Trophoblast cell (in vitro differentiated cells and primary cell): Measurements from ENCODE around the gene MOB1B.

ENCODE experiments used
- DNase-seq, 2 donors: peaks; one replicate each; pipeline ENCODE4 v3.0.0-alpha.2; 2016
- H2AFZ ChIP-seq: 2 replicates; pipeline ENCODE4 v1.6.1; 2013; ENCODE audit warnings: low read length, moderate library complexity, mild to moderate bottlenecking; ENCODE audit not compliant: insufficient read depth, poor library complexity
- H2AK5ac ChIP-seq: 2 replicates; pipeline ENCODE4 v1.6.1; 2013; ENCODE audit warnings: mild to moderate bottlenecking, low read length
- H2BK120ac ChIP-seq: 2 replicates; pipeline ENCODE4 v1.6.1; 2013; ENCODE audit warnings: low read length, mild to moderate bottlenecking, moderate library complexity; ENCODE audit not compliant: insufficient read depth, poor library complexity
- H2BK12ac ChIP-seq: 2 replicates; pipeline ENCODE4 v1.6.1; 2013; ENCODE audit warnings: mild to moderate bottlenecking, low read length, moderate library complexity
- H2BK5ac ChIP-seq: 2 replicates; pipeline ENCODE4 v1.6.1; 2013; ENCODE audit warnings: low read length, low read depth, moderate library complexity, mild to moderate bottlenecking; ENCODE audit not compliant: poor library complexity
- H3K14ac ChIP-seq: 2 replicates; pipeline ENCODE4 v1.6.1; 2013; ENCODE audit warnings: mild to moderate bottlenecking, low read length
- H3K18ac ChIP-seq: 2 replicates; pipeline ENCODE4 v1.6.1; 2013; ENCODE audit warnings: mild to moderate bottlenecking, low read length
- H3K23ac ChIP-seq: 2 replicates; pipeline ENCODE4 v1.6.1; 2013; ENCODE audit warnings: low read length
- H3K27ac ChIP-seq: 2 replicates; pipeline ENCODE4 v1.5.1; 2013; ENCODE audit warnings: low read depth, mild to moderate bottlenecking, inconsistent platforms, low read length, moderate library complexity
- H3K27me3 ChIP-seq: 2 replicates; pipeline ENCODE4 v1.6.1; 2013; ENCODE audit warnings: inconsistent platforms, mild to moderate bottlenecking, low read length, moderate library complexity; ENCODE audit not compliant: insufficient read depth
- H3K36me3 ChIP-seq, 2 experiments: 1 replicate in 1 of 2; 2 replicates in 1 of 2; pipeline ENCODE4 v1.6.1; 2013; ENCODE audit warnings: low read length in 2 of 2, mild to moderate bottlenecking in 2 of 2, moderate library complexity in 1 of 2; ENCODE audit not compliant: insufficient read depth in 2 of 2, control insufficient read depth in 1 of 2
- H3K4ac ChIP-seq: 2 replicates; pipeline ENCODE4 v1.6.1; 2013; ENCODE audit warnings: low read depth, mild to moderate bottlenecking, low read length, moderate library complexity
- H3K4me1 ChIP-seq, 2 experiments: 1 replicate in 1 of 2; 2 replicates in 1 of 2; pipeline ENCODE4 v1.6.1; 2013; ENCODE audit warnings: low read length in 2 of 2, mild to moderate bottlenecking in 2 of 2, moderate library complexity in 1 of 2; ENCODE audit not compliant: insufficient read depth in 2 of 2, control insufficient read depth in 1 of 2
- H3K4me2 ChIP-seq: 2 replicates; pipeline ENCODE4 v1.6.1; 2013; ENCODE audit warnings: inconsistent platforms, mild to moderate bottlenecking, low read length, moderate library complexity
- H3K4me3 ChIP-seq: 2 replicates; pipeline ENCODE4 v1.5.1; 2013; ENCODE audit warnings: mild to moderate bottlenecking, low read depth, low read length, inconsistent platforms
- H3K79me1 ChIP-seq: one replicate; pipeline ENCODE4 v1.6.1; 2013; ENCODE audit warnings: low read length
- H3K79me2 ChIP-seq: 2 replicates; pipeline ENCODE4 v1.6.1; 2013; ENCODE audit warnings: low read length, mild to moderate bottlenecking; ENCODE audit not compliant: control insufficient read depth, insufficient read depth, poor library complexity
- H3K9ac ChIP-seq: 2 replicates; pipeline ENCODE4 v1.6.1; 2013; ENCODE audit warnings: mild to moderate bottlenecking, low read length
- H3K9me3 ChIP-seq: 2 replicates; pipeline ENCODE4 v1.6.1; 2013; ENCODE audit warnings: low read depth, mild to moderate bottlenecking, control low read depth, inconsistent platforms, low read length; ENCODE audit not compliant: insufficient read depth
- H4K12ac ChIP-seq: 2 replicates; pipeline ENCODE4 v1.6.1; 2013; ENCODE audit warnings: low read depth, mild to moderate bottlenecking, low read length, moderate library complexity
- H4K8ac ChIP-seq: 2 replicates; pipeline ENCODE4 v1.6.1; 2013; ENCODE audit warnings: low read depth, mild to moderate bottlenecking, low read length, moderate library complexity
- H4K91ac ChIP-seq: one replicate; pipeline ENCODE4 v1.6.1; 2013; ENCODE audit warnings: low read depth, mild to moderate bottlenecking, low read length, moderate library complexity
- WGBS: extraction: QIAGEN DNeasy Blood & Tissue Kit; methylation state at CpG from one replicate; pipeline ENCODE4 v1.1.7; 2013; ENCODE audit warnings: missing lambda C conversion rate; ENCODE audit not compliant: insufficient read length, insufficient coverage; ENCODE audit errors: extremely low coverage; 5-methylcytosine and 5-hydroxymethylcytosine counted together

Gene MOB1B

DNA sequence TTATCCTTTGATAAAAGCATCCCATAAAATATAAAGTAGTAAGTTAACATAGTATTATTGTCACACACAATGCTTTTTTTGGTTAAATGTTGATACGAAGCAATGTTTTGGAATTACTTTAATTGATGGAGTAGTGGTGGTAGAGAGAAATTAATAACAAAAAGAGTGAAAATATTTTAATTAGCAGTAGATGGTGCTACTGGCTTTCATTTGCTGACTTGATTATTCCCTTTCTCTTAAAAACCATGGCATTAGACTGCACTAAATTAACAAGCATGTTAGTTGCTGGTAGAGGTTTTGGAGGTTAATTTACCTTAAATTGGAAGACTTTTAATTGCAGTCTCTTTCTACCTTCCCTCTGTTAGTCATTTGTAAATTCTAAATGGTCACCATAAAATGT is 82.4 kb downstream of the MOB1B start:
- Histone ChIP-seq H2BK5ac (no peak overlapping the region), H3K4me2 (no peak overlapping the region), H4K12ac (no peak overlapping the region), H3K23ac (no peak overlapping the region), H3K4me3 (no peak overlapping the region), H3K14ac (no peak overlapping the region), H2AFZ (no peak overlapping the region), H2BK12ac (no peak overlapping the region), H4K91ac (no peak overlapping the region), H2BK120ac (no peak overlapping the region), H3K9ac (no peak overlapping the region), H4K8ac (no peak overlapping the region), H3K79me2 (no peaks in the 10 kb centered on the region), H2AK5ac (no peak overlapping the region), H3K4me1 (no peaks in the 10 kb centered on the region), H3K79me1 (no peaks in the 10 kb centered on the region), H3K36me3 (no peaks in the 10 kb centered on the region), H3K9me3 (no peaks in the 10 kb centered on the region), H3K27me3 (no peaks in the 10 kb centered on the region), H3K18ac (no peak overlapping the region), H3K4ac (no peak overlapping the region), H3K27ac (no peak overlapping the region)
- no peak for DNase-seq
- no CpG with 5 or more reads among the region's 1 CpG for WGBS

DNA sequence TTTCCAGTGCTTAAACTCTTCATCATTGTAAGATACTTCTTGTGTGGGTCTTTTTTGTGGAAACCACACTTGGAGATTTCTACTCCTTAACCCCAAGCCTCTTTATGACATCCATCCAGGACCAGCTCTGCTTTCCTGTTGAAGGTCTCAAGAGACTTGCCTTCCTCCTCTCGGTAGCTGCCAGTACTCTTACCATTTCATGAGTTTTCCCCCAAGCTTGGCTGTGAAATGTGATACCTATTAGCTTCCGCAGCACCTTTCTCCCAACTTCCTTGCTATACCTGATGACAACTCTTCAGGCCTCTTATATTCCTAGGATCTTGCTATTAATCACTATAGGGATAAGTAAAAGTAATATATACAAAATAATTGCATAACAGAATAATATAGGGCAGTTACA is 89.4 kb downstream of the MOB1B start:
- WGBS = no CpG with 5 or more reads among the region's 2 CpGs
- DNase-seq = no peak

DNA sequence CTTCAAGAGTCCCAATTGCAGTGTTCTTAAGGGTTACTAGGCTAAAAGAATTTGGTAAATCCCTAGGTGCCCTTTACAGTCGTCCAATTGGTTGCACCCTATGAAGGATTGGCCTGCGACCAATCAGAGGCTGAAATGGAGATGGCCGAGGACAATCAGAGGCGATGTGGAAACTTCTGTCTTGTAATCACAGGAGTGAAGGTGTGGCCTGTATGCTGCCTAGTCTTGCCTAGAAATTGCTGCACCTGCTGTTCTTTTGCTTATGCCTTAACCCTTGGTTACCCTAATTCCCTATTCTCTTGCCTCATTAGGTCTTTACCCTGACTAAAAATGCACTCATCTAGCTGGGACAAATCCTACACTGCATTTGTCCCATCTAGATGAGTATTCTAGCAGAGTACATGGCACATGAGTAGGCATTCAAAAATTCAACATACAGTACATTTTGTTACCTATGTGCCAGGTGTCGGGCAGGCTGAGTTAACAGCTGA is 90.3 kb downstream of the MOB1B start:
- H4K8ac ChIP-seq = no peak overlapping the region
- no peak overlapping the region for H2BK120ac ChIP-seq
- H3K9ac ChIP-seq = no peak overlapping the region
- no peaks in the 10 kb centered on the region for H3K9me3 ChIP-seq
- no peak overlapping the region for H4K12ac ChIP-seq
- no CpG with 5 or more reads among the region's 5 CpGs for WGBS
- no peak overlapping the region for H4K91ac ChIP-seq
- no peaks in the 10 kb centered on the region for H3K27me3 ChIP-seq
- H3K4ac ChIP-seq = no peak overlapping the region
- H3K23ac ChIP-seq = no peak overlapping the region
- no peak overlapping the region for H2BK5ac ChIP-seq
- no peak overlapping the region for H2BK12ac ChIP-seq
- no peak overlapping the region for H3K18ac ChIP-seq
- H2AK5ac ChIP-seq = no peak overlapping the region
- H3K4me3 ChIP-seq = no peak overlapping the region
- no peaks in the 10 kb centered on the region for H3K36me3 ChIP-seq
- H2AFZ ChIP-seq = no peak overlapping the region
- H3K79me2 ChIP-seq = peaks cover 5% of the 10 kb centered on the region
- peak; percentile 3 to 15 for DNase-seq
- peak overlapping the region; percentile 63 for H3K4me2 ChIP-seq
- H3K79me1 ChIP-seq = peaks cover 9% of the 10 kb centered on the region
- H3K4me1 ChIP-seq = peaks cover 0 to 4% of the 10 kb centered on the region in 2 experiments
- no peak overlapping the region for H3K14ac ChIP-seq
- no peak overlapping the region for H3K27ac ChIP-seq

More for the DNA sequence above, 89.4 kb downstream of the MOB1B start:
- no peak overlapping the region for H4K8ac ChIP-seq
- no peak overlapping the region for H2BK120ac ChIP-seq
- H4K12ac ChIP-seq = no peak overlapping the region
- H3K79me1 ChIP-seq = peaks cover 9% of the 10 kb centered on the region
- peaks cover 0 to 4% of the 10 kb centered on the region in 2 experiments for H3K4me1 ChIP-seq
- H3K4me3 ChIP-seq = no peak overlapping the region
- H3K36me3 ChIP-seq = no peaks in the 10 kb centered on the region
- H3K9me3 ChIP-seq = no peaks in the 10 kb centered on the region
- H3K27me3 ChIP-seq = no peaks in the 10 kb centered on the region
- no peak overlapping the region for H3K4me2 ChIP-seq
- peaks cover 5% of the 10 kb centered on the region for H3K79me2 ChIP-seq
- H3K9ac ChIP-seq = no peak overlapping the region
- no peak overlapping the region for H2BK5ac ChIP-seq
- H2AFZ ChIP-seq = no peak overlapping the region
- no peak overlapping the region for H3K14ac ChIP-seq
- no peak overlapping the region for H2BK12ac ChIP-seq
- H3K27ac ChIP-seq = no peak overlapping the region
- no peak overlapping the region for H2AK5ac ChIP-seq
- no peak overlapping the region for H4K91ac ChIP-seq
- H3K23ac ChIP-seq = no peak overlapping the region
- H3K4ac ChIP-seq = no peak overlapping the region
- H3K18ac ChIP-seq = no peak overlapping the region

GRCh38 chr4:70993181-70994068 is 91.3 kb downstream of the MOB1B start, which contains the start of gene DCK:
Gene DCK, plus strand, starts transcription at chr4:70993649. Its CDS starts 187 bp downstream, at chr4:70993836.
- Histone ChIP-seq H2BK12ac (peak within 1 kb of the TSS; percentile 5), H3K4me3 (peak within 1 kb of the TSS; percentile 89), H3K27ac (peak within 1 kb of the TSS; percentile 67), H2BK5ac (peak within 1 kb of the TSS; percentile 37), H4K91ac (peak within 1 kb of the TSS; percentile 77), H2AK5ac (peak within 1 kb of the TSS; percentile 79), H3K9me3 (no peaks in the 10 kb centered on the region), H3K23ac (no peak within 1 kb of the TSS), H3K27me3 (no peaks in the 10 kb centered on the region), H2BK120ac (peak within 1 kb of the TSS; percentile 53), H3K36me3 (peaks cover 0 to under 1% of the 10 kb centered on the region in 2 experiments), H3K9ac (peak within 1 kb of the TSS; percentile 77), H3K79me2 (peaks cover 5% of the 10 kb centered on the region), H3K79me1 (peaks cover 9% of the 10 kb centered on the region), H3K18ac (peak within 1 kb of the TSS; percentile 64), H3K4me2 (peak within 1 kb of the TSS; percentile 63), H3K4me1 (peaks cover 0 to 4% of the 10 kb centered on the region in 2 experiments), H3K14ac (peak within 1 kb of the TSS; percentile 94), H4K8ac (peak within 1 kb of the TSS; percentile 83), H3K4ac (peak within 1 kb of the TSS; percentile 42), H4K12ac (peak within 1 kb of the TSS; percentile 88), H2AFZ (peak within 1 kb of the TSS; percentile 77)
- WGBS = no CpG with 5 or more reads among the region's 74 CpGs
- peak; percentile 91 to 95 for DNase-seq
